Thymus (tissue), 11 donors: ENCODE measurements around the gene ST8SIA6. TPM values are rescaled to one million over a fixed set of nuclear protein-coding genes. Genes with fewer than 3 reads are reported as not detected.

Source experiments
- DNase-seq, 9 donors: peaks; one replicate each; pipeline ENCODE4 v3.0.0-alpha.2; 2013; ENCODE audit warnings: low spot score in 9 of 9, low read depth in 6 of 9, missing footprints in 1 of 9
- H3K27ac ChIP-seq, 2 donors: one replicate each; pipeline ENCODE4 v1.5.1; 2013; ENCODE audit warnings: control low read depth in 1 of 2, low read depth in 1 of 2, low read length in 1 of 2, mild to moderate bottlenecking in 1 of 2, moderate library complexity in 1 of 2
- H3K27me3 ChIP-seq, 2 donors: one replicate each; pipeline ENCODE4 v1.5.1; 2013; ENCODE audit warnings: low read length in 1 of 2; ENCODE audit not compliant: control insufficient read depth in 2 of 2, insufficient read depth in 1 of 2
- H3K36me3 ChIP-seq, 2 donors: one replicate each; pipeline ENCODE4 v1.5.1; 2013; ENCODE audit warnings: low read length in 1 of 2, mild to moderate bottlenecking in 1 of 2, moderate library complexity in 1 of 2; ENCODE audit not compliant: control insufficient read depth in 2 of 2, insufficient read depth in 2 of 2
- H3K4me1 ChIP-seq, 2 donors: one replicate each; pipeline ENCODE4 v1.5.1; 2013; ENCODE audit warnings: low read length in 2 of 2; ENCODE audit not compliant: control insufficient read depth in 2 of 2, insufficient read depth in 2 of 2
- H3K4me3 ChIP-seq, 2 donors: one replicate each; pipeline ENCODE4 v1.5.1; 2013; ENCODE audit warnings: low read length in 2 of 2, control low read depth in 1 of 2, mild to moderate bottlenecking in 1 of 2
- H3K9me3 ChIP-seq, 2 donors: one replicate each; pipeline ENCODE4 v1.5.1; 2013; ENCODE audit warnings: low read length in 1 of 2, mild to moderate bottlenecking in 1 of 2; ENCODE audit not compliant: control insufficient read depth in 2 of 2, insufficient read depth in 1 of 2
- WGBS: extraction: QIAGEN DNeasy Blood & Tissue Kit; methylation state at CpG from one replicate; pipeline ENCODE4 v1.1.7; 2013; 5-methylcytosine and 5-hydroxymethylcytosine counted together
- polyA plus RNA-seq: library from polyadenylated mRNA; stranded (reverse); fragments of 200-250 nt; gene quantifications from one replicate; pipeline ENCODE4 v1.2.3, GENCODE V29; 2013
- total RNA-seq: library from RNA; stranded (reverse); fragments of 120-200 nt; gene quantifications from one replicate; pipeline ENCODE4 v1.2.4, GENCODE V29; 2013
- donor health status: healthy.

The ST8SIA6 gene
- total and polyA plus RNA-seq, 2 donors = 0.18 to 0.42 TPM

- H3K27me3 ChIP-seq = no peaks in the 10 kb centered on the region
- H3K36me3 ChIP-seq = no peaks in the 10 kb centered on the region
- no peak for DNase-seq
- no peaks in the 10 kb centered on the region for H3K4me1 ChIP-seq
- no peaks in the 10 kb centered on the region for H3K9me3 ChIP-seq
- no peak overlapping the region for H3K27ac ChIP-seq
- H3K4me3 ChIP-seq = no peak overlapping the region
- WGBS = 97% methylated on average over 1 of the region's 1 CpG
Measured at GRCh38 chr10:17316488-17317170, 137.8 kb downstream of the ST8SIA6 start.

- Histone ChIP-seq H3K27me3 (no peaks in the 10 kb centered on the region), H3K36me3 (no peaks in the 10 kb centered on the region), H3K4me1 (no peaks in the 10 kb centered on the region), H3K4me3 (no peak overlapping the region), H3K9me3 (no peaks in the 10 kb centered on the region), H3K27ac (no peak overlapping the region)
- 97% methylated on average over 2 of the region's 2 CpGs for WGBS
- no peak for DNase-seq
Measured at GRCh38 chr10:17309435-17309834, 145.0 kb downstream of the ST8SIA6 start.

- H3K4me3 ChIP-seq = no peak overlapping the region
- H3K9me3 ChIP-seq = no peaks in the 10 kb centered on the region
- H3K4me1 ChIP-seq = no peaks in the 10 kb centered on the region
- no peak overlapping the region for H3K27ac ChIP-seq
- 85% methylated on average over 3 of the region's 3 CpGs for WGBS
- H3K27me3 ChIP-seq = no peaks in the 10 kb centered on the region
- DNase-seq = no peak
- no peaks in the 10 kb centered on the region for H3K36me3 ChIP-seq
Measured at GRCh38 chr10:17307123-17307522, 147.3 kb downstream of the ST8SIA6 start.

GRCh38 chr10:17292375-17292774, 162.0 kb downstream of the ST8SIA6 start:
- no peaks in the 10 kb centered on the region for H3K27me3 ChIP-seq
- DNase-seq = no peak

GRCh38 chr10:17290226-17290625, 164.2 kb downstream of the ST8SIA6 start:
- H3K4me1 ChIP-seq = no peaks in the 10 kb centered on the region
- DNase-seq = peak in 1 of 9 donors; percentile 18
- no peaks in the 10 kb centered on the region for H3K9me3 ChIP-seq
- no peaks in the 10 kb centered on the region for H3K36me3 ChIP-seq
- 40% methylated on average over 6 of the region's 6 CpGs for WGBS
- H3K4me3 ChIP-seq = no peak overlapping the region
- no peaks in the 10 kb centered on the region for H3K27me3 ChIP-seq
- H3K27ac ChIP-seq = no peak overlapping the region

More at GRCh38 chr10:17292375-17292774, 162.0 kb downstream of the ST8SIA6 start:
- Histone ChIP-seq H3K27ac (no peak overlapping the region), H3K9me3 (no peaks in the 10 kb centered on the region), H3K36me3 (no peaks in the 10 kb centered on the region), H3K4me1 (no peaks in the 10 kb centered on the region), H3K4me3 (no peak overlapping the region)
- 97% methylated on average over 4 of the region's 4 CpGs for WGBS

- H3K27ac ChIP-seq = no peak overlapping the region
- 97% methylated on average over 12 of the region's 12 CpGs for WGBS
- no peak overlapping the region for H3K4me3 ChIP-seq
- H3K9me3 ChIP-seq = no peaks in the 10 kb centered on the region
- DNase-seq = no peak
- H3K36me3 ChIP-seq = no peaks in the 10 kb centered on the region
- no peaks in the 10 kb centered on the region for H3K27me3 ChIP-seq
- H3K4me1 ChIP-seq = no peaks in the 10 kb centered on the region
Measured at GRCh38 chr10:17289763-17290162, 164.6 kb downstream of the ST8SIA6 start.

GRCh38 chr10:17286562-17287550, 167.5 kb downstream of the ST8SIA6 start:
- H3K27me3 ChIP-seq = no peaks in the 10 kb centered on the region
- no peak overlapping the region for H3K4me3 ChIP-seq
- H3K9me3 ChIP-seq = peaks cover 0 to 9% of the 10 kb centered on the region in 2 donors
- H3K36me3 ChIP-seq = no peaks in the 10 kb centered on the region
- H3K27ac ChIP-seq = no peak overlapping the region
- DNase-seq = no peak
- 96% methylated on average over 10 of the region's 10 CpGs for WGBS
- no peaks in the 10 kb centered on the region for H3K4me1 ChIP-seq

GRCh38 chr10:17282311-17282710, 172.1 kb downstream of the ST8SIA6 start:
- no peak overlapping the region for H3K27ac ChIP-seq
- no peaks in the 10 kb centered on the region for H3K27me3 ChIP-seq
- no peak for DNase-seq
- H3K4me1 ChIP-seq = no peaks in the 10 kb centered on the region
- whole genome bisulfite sequencing = 98% methylated on average over 3 of the region's 3 CpGs
- H3K9me3 ChIP-seq = peaks cover 0 to 9% of the 10 kb centered on the region in 2 donors
- no peaks in the 10 kb centered on the region for H3K36me3 ChIP-seq
- no peak overlapping the region for H3K4me3 ChIP-seq

GRCh38 chr10:17278607-17279240, 175.7 kb downstream of the ST8SIA6 start:
- DNase-seq = no peak
- H3K9me3 ChIP-seq = peaks cover 0 to 14% of the 10 kb centered on the region in 2 donors
- WGBS = 91% methylated on average over 4 of the region's 4 CpGs
- H3K27ac ChIP-seq = no peak overlapping the region
- H3K4me1 ChIP-seq = no peaks in the 10 kb centered on the region
- no peaks in the 10 kb centered on the region for H3K36me3 ChIP-seq
- H3K4me3 ChIP-seq = no peak overlapping the region
- H3K27me3 ChIP-seq = no peaks in the 10 kb centered on the region
